ENCODE measurements around the gene DPEP2.
"Not testable (repeated sequence)": the region's sequence is repeated elsewhere in the genome, so short reads cannot be mapped to it uniquely, and the experiment has no call there.

The DPEP2 gene

DNA sequence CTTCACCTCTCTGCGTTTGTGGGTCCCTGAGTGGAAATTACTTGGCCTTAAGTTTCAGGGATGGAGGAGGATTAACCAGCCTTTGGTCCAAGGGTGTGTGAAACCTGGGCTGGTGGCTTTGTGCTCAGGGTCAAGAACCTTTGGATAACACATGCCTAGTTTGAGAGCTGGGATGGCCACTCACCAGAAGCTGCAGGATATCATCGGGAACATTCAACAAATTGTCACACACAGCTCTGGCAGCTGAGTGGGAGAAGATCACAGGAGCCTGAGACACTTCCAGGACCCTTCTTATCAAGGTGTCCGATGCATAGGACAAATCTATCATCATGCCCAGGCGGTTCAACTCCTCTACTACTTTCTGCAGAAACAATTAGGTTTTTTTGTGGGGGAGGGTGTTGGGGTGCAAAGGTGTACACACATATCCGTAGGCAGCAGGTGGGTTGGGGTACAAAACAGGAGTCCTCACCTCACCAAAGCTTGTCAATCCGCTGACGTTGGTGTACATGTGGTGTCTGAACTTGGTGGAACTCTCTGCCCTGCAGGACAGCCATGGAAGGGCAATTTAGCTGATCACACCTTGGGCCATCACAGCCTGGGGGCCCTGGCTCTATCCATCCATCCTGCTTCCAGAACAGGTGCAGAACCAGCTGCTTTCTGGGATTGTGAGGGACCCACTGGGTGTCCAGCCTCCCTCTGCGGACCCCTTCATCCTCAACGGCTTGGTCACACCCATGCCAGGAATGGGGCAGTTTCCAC is 21.6 kb downstream of the DPEP2 start:
- DNase-seq, result no peak

DNA sequence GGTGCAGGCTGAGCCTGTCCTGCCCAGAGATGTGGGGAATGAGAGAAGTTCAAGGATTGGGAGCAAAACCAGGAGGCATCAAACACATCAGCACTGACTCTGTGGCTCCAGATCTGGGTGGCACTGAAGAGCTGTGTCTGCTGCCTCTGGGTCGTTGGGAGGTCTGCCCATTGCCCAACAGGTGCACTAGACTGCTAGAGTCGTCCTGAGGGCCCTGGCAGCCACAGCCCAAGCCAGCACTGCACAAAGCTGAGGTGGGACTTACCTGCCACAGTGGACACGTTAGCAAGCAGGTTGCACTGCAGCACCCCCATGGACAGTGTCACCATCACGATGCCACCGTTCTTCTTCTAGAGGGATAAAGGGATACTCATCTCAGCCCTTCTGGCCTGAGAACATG is 22.3 kb downstream of the DPEP2 start:
- no peak for DNase-seq

DNA sequence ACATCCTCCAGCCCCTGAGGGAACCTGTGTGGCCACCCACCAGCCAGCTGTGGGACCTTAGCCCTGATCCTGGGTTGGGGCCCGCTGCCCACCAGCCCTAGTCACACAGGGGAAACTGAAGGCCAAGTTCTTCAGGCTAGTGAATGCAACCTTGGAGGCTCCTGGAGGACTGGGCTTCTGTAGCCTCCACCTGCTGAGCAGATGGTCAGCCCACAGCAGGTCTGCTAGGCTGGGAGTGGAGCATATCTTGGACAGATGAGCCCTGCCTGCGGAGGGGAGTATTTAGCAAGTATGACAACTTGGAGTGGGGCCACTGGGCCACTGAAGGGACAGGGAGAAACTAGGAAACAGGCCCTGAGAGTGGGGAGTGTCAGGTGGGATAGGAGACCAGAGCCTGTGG is 23.1 kb downstream of the DPEP2 start:
- no peak for DNase-seq

DNA sequence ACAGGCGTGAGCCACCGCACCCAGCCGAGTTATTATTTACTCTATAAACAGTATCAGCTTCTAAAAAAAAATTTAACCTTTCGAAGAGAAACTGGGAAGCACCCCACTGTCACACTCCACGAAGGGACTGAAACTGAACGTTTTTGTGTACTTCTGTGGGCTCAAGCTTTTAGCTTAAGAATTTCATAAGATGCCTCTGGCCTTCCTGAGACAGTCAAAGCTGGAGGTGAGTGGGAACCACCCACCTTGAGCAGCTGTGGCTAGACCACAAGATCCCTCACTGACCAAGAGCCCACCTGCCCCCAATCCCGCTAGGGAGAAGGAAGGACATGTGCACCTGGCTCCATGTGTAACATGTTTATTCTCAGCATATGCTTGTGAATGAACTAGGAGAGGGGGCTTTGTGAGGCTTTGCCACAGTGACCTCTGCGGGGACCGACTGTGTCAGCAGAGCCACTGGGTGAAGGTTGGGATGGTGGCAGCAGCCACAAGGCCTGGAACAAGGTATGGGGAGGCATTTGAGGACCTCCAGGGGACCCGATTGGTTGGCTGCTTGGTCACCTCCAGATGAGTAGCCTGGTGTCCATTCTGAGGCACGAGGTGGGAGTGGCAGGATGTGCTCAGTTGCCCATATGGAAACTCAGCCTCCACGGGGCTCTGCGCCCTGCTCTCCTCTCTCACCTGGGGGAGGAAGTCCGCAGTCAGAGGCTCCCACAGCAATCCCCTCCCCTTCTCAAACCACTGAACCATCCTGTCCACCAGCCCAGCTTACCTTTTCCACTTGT is 23.8 kb downstream of the DPEP2 start:
- no peak for DNase-seq

DNA sequence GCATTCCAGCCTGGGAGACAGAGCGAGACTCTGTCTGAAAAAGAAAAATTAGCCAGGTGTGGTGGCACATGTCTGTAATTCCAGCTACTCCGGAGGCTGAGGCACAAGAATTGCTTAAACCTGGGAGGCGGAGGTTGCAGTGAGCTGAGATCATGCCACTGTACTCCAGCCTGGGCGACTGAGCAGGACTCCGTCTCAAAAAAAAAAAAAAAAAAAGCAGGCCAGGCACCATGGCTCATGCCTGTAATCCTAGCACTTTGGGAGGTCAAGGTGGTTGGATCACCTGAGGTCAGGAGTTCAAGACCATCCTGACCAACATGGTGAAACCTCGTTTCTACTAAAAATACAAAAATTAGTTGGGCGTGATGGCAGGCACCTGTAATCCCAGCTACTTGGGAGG is 27.0 kb downstream of the DPEP2 start:
- DNase-seq, result not testable (repeated sequence)

DNA sequence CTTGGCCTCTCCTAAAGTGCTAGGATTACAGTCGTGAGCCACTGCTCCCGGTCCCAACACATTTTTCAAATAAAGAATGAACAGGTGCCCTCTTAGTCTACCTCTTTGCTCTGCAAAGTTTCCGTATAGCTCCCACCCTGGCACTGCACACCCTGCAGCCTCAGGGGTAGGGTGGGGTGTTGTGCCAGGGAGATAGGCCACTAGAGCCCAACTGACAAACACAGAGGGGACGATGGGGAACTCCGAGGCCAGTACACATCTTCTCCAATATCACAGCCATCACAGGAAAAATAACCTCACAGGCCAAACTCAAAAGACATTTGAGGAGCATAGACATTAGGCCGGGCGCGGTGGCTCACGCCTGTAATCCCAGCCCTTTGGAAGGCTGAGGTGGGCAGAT is 28.2 kb downstream of the DPEP2 start:
- no peak for DNase-seq

DNA sequence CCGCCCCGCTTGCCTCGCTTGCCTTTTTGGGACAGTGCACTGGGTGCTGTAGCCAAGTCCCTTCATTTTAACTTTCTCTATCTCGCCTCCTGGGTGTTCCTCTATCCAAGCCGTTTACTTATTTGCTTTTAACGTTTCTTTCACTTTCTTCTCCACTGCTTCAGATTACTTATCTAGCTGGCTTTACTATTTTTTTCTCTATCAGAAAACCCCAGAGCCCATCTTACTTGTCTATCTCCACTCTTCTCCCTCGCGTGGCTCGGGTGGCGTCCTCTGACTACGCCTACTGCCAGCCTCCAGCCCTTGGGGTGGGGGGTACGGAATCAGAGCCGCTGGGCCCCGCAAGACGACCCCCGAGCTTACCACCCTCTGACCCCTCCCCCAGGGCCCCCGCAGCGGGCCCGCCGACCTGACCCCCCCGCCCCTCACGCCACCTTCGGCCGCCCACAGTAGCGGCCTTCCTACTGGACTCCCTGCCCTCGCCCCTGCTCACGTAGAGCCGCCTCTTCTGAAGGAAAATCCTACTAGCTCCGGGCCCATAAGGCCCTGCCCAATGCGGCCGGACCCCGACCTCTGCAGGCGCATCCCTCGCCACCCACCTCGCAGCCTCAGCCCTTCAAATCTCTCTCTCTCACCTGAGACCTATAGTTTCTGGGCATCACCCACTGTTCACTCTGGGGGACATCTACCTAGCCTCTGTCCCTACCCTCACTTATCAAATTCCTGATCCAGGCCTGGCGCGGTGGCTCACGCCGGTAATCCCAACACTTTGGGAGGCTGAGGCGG is 29.8 kb downstream of the DPEP2 start:
- DNase-seq, result no peak

DNA sequence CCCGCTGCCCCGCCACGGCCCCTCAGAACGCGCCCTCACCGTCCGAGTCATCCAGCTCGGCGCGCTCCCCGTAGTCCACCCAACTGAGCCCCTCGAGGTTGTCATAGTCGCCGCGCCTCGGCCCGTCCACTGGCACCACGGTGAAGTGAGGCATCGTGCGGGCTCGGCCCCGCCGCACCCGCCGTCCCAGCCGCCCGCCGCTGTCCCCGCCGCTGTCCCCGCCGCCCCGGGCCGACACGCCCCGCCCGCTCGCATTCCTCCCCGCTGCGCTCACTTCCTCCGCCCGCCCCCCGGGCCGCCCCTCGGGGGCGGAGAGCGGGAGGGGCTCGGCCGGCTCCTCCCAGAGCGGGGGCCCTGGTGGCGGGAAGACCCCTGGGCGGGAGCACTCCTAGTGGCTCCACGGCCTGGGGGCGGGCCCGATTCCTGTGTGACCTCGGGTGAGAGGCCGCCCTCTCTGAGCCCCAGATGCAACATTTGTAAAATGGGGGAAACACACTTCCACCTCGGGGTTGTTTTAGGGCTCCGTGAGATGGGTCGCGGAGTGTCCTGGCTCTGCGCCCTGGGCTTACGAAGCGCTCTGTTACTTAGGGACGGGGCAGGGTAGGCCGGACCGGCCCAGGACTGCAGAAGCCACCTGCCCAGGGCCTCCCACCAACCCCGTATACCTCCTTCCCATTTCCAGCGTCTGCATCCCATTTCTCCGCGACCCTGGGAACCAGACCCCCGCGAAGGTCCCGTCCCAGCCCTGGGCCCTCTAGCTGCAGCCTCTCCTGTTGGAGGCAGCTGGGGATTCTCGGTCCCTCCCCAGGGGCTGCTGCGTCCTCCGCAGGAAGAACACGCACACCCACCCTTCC is 30.7 kb downstream of the DPEP2 start, which contains the start of gene SLC12A4:
TSS of gene SLC12A4 (minus strand) at position 238 of the 854 bp plus-strand sequence. CDS start at position 154, 84 bp downstream.
- peak in 49 of 58 donors; percentile 20 to 75 (median 43) for DNase-seq

DNA sequence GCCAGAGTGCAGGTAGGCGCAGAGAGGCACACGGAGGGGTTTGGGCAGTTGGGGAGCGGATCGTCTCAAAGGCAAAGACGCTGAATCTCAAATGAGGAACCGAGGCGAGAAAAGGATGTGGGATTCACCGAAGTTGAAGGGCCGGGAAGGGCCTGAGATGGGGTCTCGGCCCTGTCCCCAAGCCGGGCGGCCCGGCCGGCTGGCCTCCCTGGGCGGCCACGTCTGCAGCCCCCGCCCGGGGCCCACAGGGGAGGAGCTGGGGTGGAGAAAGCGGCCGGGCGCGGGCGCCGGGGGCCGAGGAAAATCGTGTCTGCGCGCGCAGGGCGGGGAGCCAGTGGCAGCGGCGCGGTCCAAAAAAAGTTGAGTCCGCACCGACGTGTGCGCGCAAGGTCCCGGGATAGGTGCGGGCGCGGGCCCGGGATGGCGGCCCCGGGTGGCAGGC is 31.3 kb downstream of the DPEP2 start:
- DNase-seq, result no peak

DNA sequence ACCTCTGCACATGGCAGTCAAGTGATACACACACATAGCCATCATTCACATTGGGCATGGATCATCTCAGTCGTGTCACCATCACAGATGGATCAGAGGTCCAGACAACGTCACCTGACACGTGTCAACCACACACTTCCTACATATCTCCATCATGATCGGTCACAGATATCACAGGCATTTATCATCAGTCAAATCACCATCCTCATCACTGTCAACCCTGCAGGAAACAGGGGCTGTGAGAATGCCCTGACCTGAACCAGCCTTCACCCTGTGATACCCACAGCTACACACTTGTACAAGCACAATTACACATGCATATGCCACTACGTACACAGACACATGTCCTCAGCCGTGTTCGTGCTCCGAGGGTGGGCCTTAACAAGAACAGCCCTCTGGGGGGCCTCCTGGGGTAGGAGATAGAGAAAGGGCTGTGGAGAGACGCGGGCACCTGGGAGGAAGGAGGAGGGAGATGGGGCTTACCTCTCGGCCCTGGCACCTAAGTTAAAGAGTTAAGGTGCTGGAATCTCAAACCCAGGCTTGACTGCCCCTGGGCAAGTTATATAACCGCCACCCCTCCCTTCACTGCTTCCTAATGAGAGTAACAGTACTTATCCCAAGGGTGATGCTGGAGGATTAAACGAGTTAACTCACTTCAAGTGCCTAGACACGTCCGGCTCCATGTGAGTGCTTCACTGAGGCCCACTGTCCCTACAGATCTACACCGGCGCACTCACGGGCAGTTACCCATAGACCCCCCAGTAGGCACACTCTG is 31.9 kb downstream of the DPEP2 start:
- no peak for DNase-seq

DNA sequence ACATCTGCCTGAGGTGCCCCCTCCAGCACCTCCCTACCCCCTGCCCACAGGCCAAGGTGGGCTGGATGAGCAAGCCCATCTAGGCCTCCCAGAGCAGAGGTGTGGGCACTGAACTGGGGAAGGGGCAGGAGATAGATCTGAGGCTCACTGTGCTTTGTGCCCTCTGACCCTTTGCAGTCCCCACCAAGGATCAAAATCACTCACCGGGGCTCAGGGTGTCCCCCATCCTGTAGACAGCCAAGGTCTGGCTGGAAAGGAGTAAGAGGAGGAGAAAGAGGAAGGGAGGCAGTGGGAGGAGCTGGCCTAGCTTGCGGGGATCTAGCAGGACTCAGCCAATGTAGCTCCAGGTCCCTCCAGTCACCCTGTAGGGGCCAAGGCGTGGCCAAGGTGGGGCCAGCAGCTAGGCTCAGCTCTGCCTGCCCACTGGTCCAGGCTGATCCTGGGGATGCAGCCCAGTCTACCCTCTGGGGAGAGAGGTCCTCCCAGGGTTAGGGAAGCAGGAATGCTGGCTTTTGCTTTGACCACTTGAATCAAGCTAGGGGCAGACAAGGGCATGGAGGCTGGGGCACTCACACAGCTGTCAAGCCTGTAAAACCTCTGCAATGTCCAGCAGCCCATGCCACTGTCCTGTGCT is 32.6 kb downstream of the DPEP2 start:
- no peak for DNase-seq

DNA sequence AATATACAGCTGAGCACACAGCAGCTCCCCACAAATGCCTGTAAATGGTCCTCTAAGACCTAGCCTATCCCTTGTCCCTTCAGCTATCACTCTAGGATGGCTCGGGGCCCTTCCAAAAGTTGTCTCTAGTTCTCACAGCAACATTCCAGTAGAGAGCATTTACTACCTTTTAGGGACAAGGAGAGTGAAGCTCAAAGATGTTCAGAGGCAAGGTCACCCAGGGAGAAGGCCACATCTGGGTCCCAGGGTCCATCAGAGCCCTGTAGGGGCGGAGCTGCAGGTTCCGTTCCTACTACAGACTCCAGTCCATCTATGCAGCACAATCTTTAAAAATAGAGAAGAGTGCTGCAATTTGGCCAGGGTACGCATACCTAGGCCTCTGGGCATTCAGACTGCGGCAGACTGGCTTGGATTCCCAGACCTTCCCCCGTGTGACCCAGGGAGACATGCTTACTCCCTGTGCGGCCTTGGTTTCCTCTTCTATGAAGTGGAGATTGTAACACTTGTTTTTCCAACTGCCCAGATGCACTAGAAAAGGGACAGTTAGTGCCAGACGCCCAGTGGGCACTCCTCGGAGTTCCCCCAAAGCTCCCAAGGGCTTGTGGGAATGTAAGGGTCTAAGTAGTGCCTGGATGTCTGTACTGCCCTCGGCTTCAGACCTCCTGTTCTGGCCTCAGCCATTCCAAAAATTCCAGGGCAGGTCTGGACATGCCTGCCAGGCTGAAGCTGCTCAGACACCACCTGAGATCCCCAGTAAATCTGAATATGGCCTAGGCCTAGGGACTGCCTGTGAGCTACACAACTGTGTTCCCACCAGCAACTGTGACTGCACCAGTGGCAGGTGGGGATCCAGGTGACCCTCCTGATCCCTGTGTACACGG is 33.4 kb downstream of the DPEP2 start:
- no peak for DNase-seq

DNA sequence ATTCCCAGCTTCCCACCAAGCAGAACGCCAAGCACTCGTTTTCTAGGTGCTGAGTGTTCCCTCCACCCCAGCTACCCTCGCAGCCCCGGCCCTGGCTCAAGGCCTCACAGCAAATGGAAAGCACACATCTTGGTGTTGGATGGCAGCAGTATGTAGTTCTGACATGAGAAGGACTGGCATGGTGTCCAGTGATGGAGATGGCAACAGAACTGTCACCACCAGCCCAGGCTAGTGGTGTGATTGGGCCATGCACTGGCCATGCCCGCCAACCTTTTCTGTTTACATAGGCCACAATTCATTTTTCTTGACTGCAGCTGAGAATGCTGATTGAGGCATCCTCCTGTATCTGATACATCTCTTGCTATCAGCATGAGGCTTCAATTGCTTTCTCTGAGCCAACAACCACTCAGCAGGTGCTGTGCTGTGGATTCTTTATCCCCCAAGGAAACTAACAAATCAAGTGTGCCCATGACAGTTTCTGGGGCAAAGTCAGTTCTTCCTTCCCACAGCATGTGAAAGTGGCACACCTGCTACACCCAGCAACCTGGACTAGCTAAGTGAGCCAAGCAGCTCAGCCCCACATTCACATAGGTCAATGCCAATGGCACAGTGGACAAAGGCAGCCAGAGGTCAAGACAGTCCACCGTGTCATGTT is 34.7 kb downstream of the DPEP2 start:
- no peak for DNase-seq

DNA sequence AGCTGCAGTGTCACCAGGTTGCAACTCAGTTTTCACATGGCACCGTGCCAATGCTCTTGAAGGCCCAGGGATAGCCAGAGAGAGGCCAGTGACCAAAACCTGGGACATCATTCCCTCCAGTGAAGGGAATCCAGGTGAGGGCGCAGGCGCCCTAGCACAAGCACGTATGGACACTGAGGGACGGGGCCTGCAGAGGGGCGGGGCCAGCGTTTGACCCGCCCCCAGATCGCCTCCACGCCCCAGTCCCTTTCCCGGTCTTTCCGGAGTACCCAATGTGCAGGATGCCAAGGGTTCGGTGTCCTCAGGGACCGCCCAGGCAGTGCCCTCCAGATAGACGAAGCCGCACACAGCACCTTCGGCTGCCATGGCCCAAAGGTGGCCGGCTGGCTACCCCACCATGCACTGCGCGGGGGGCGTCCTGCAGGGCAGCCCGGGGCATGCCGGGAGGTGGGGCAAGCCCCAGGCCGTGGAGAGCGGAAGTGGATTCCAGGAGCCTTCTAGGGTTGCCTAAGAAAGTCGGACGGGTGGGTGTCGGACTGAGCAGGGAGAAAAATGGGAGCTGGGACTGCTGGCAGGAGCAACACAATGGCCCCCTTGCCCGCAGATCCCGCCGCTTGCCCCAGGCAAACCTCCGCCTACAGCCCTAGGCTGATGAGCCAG is 35.5 kb downstream of the DPEP2 start:
- DNase-seq, result peak in 1 of 58 donors; percentile 16

DNA sequence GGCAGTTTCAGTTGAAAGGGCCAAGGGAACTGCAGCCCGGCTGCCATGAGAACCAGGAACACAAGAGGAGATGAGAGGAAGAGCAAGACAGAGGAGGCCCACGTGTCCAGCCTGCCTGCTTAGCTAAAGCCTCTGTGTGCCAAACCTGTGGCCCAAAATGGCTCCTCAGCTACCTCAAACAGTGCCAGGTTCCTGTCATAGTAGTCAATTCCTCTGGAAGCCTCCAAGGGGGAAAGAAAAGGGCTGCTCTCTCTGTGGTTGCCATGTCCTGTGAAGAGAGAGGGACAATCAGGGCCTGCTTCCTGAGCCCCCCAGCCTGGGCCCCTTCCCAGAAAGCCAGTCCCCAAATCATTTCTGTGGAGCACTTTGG is 36.0 kb downstream of the DPEP2 start:
- DNase-seq, result peak in 9 of 58 donors; percentile 13 to 43 (median 33)

DNA sequence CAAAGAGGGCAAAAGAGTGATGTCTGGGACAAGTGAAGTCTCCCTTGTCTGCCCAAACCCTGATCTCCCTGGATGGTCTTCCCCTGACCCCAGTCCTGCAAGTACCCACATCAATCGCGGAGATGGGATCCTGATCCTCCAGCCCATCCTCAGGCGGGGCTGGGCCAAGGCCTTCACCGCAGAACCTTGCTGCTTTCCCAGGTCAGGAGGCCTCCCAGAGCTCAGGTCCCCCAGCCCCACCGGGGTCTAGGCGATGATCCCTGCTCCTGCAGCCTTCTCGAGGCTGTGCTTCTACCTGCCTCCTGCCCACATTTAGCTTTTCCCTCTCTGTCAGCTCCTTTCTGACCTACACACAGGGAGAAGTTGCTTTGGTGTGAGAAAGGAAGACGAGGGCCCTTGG is 37.1 kb downstream of the DPEP2 start:
- no peak for DNase-seq

DNA sequence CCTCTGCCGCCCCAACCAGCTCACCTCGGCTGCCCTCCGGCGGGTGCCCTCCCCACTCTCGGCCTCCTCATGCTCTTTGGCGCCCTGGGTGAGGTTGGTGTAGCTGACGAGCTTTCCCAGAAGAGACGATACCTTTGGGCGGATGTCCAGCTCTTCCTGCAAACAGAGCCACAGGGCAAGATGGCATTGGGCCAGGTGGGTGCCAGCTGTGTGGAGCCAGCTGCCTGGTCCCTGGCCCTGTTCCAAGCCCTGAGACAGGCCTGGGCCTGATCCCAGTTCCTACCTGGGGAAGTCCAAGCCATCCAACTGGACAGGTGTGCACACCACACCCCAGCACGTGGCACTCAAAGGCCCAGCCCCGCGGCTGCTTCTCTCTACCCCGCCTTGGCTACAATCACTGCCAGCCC is 37.7 kb downstream of the DPEP2 start:
- peak in 1 of 58 donors; percentile 45 for DNase-seq
